PC-9 (cell line): ENCODE data around the gene COL4A4.

Source experiments
- CTCF ChIP-seq: fragments of 200-600 bp; sonication (generic); conservative IDR thresholded peaks from 2 replicates; pipeline ENCODE4 v1.6.1; 2017; ENCODE audit warnings: mixed run types, antibody characterized with exemption, mild to moderate bottlenecking, moderate library complexity
- EZH2 ChIP-seq: fragments of 200-600 bp; sonication (generic); IDR thresholded peaks from 2 replicates; pipeline ENCODE4 v1.8.0; 2017; ENCODE audit warnings: antibody characterized with exemption, low read depth

- no peak for TF ChIP-seq CTCF
- TF ChIP-seq EZH2 = no peak
Observed at GRCh38 chr2:227153758-227154486, 10.1 kb downstream of the COL4A4 start.
